Transverse colon (tissue), 3 donors: ENCODE measurements around the gene CAMK1G.

Experiments used
- CTCF ChIP-seq, 5 experiments: fragments of 200-600 bp in 3 of 5; fragments of 450-650 bp in 2 of 5; sonication (generic) in 3 of 5; IDR thresholded peaks; 1 replicate in 2 of 5; 2 replicates in 3 of 5; pipeline ENCODE4 v1.5.1; 2016 to 2017; ENCODE audit warnings: antibody characterized with exemption in 5 of 5, inconsistent platforms in 3 of 5, mild to moderate bottlenecking in 2 of 5, moderate library complexity in 1 of 5
- POLR2A ChIP-seq: fragments of 450-650 bp; IDR thresholded peaks from one replicate; pipeline ENCODE4 v1.6.1; 2016; ENCODE audit warnings: antibody characterized with exemption, mild to moderate bottlenecking, moderate library complexity

DNA sequence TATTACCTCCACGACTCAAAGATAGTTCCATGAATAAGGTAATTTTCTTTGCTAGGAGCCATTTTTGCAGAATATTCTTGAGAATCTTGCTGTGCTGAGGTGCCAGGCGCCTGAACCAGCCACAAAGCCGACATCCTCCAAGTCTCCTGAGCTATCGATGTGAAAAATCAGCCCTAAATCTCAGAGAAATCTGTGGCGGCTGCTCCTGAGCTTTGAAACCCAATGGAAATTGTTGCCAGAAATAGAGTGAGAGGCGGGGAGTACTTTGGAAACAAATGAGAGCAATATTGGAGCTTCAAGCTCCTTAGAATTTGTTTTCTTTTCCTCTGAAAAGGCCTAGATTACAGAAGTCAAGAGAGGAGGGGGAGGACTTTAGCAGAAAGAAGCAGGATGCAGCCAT, 6.3 kb downstream of the CAMK1G start:
- TF ChIP-seq POLR2A (no peak), CTCF (IDR thresholded peaks at IDR 0.05) (no peak)
